Measurements from ENCODE around the gene RUNDC3A. TPM values are rescaled to one million over a fixed set of nuclear protein-coding genes. Genes with fewer than 3 reads are reported as not detected.
A peak's percentile ranks its signal among the peaks of the same experiment; 100 is the strongest.

RUNDC3A gene
- total RNA-seq, 4 donors from 2014 or later: 0.89 to 4.1 (median 2.1) TPM

DNA sequence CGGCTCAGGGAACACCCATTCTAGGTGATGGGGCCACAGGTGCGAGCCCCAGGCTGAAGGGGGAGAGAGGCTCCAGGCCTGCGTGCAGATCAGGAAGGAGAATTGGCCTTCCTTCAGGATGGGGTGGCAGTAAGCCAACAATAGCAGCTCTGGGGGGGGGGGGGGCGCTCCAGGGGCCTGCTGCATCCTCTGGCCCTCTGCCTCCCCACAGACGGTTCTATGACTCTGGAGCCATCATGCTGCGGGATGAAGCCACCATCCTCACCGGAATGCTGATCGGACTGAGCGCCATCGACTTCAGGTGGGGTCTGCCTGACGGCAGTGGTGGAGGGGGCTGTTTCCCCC, 6.1 kb downstream of the RUNDC3A start:
- H3K4me1 ChIP-seq: peaks cover 0 to 17% of the 10 kb centered on the region in 2 donors
- no peak for DNase-seq
- TF ChIP-seq POLR2A (IDR thresholded peaks at IDR 0.05): no peak
- TF ChIP-seq, protein P1, sequence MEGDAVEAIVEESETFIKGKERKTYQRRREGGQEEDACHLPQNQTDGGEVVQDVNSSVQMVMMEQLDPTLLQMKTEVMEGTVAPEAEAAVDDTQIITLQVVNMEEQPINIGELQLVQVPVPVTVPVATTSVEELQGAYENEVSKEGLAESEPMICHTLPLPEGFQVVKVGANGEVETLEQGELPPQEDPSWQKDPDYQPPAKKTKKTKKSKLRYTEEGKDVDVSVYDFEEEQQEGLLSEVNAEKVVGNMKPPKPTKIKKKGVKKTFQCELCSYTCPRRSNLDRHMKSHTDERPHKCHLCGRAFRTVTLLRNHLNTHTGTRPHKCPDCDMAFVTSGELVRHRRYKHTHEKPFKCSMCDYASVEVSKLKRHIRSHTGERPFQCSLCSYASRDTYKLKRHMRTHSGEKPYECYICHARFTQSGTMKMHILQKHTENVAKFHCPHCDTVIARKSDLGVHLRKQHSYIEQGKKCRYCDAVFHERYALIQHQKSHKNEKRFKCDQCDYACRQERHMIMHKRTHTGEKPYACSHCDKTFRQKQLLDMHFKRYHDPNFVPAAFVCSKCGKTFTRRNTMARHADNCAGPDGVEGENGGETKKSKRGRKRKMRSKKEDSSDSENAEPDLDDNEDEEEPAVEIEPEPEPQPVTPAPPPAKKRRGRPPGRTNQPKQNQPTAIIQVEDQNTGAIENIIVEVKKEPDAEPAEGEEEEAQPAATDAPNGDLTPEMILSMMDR (IDR thresholded peaks at IDR 0.05): no peak
- H3K27me3 ChIP-seq: no peaks in the 10 kb centered on the region
- H3K4me3 ChIP-seq (replicated peaks in 1 of 3): no peak overlapping the region
- no peaks in the 10 kb centered on the region for H3K9me3 ChIP-seq
- H3K27ac ChIP-seq: no peak overlapping the region
- 30 to 45% methylated on average over 7 to 8 of the region's 11 CpGs for WGBS, 2 donors
- H3K36me3 ChIP-seq: peaks cover under 1 to 3% of the 10 kb centered on the region in 2 donors
- intact Hi-C loops (cut with DNase I): no loop called here

DNA sequence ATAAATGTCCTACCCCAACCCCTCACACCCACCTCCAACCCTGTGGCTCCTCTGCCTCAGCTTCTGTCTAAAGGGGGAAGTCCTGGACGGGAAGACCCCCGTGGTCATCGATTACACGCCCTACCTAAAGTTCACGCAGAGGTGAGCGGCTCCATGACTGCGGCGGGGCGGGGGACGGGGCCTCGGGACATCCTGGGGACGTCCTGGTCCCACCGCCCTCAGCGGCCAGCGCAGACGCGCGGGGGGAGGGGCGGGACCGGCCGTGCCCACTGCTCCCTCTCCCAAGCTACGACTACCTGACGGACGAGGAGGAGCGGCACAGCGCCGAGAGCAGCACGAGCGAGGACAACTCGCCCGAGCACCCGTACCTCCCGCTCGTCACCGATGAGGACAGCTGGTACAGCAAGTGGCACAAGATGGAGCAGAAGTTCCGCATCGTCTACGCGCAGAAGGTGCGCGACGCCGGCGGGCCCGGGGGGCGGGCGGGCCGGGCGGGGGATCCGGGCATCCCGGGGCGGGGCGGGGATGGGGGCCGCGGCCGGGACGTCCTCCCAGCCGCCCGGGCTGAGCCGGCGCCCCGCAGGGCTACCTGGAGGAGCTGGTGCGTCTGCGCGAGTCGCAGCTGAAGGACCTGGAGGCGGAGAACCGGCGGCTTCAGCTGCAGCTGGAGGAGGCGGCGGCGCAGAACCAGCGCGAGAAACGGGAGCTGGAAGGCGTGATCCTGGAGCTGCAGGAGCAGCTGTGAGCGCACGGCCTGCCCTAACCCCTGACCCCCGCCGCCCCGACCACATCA, 6.7 kb downstream of the RUNDC3A start:
- DNase-seq: peak; percentile 72 to 73
- intact Hi-C loops (cut with DNase I): no loop called here
- Histone ChIP-seq H3K27ac (no peak overlapping the region), H3K4me3 (replicated peaks in 1 of 3) (peak overlapping the region in 1 of 3 donors; percentile 14), H3K4me1 (peaks cover 0 to 17% of the 10 kb centered on the region in 2 donors), H3K36me3 (peaks cover 6 to 8% of the 10 kb centered on the region in 2 donors), H3K27me3 (no peaks in the 10 kb centered on the region), H3K9me3 (no peaks in the 10 kb centered on the region)
- 3 to 11% methylated on average over 8 of the region's 81 CpGs for WGBS, 2 donors
- no peak for TF ChIP-seq POLR2A (IDR thresholded peaks at IDR 0.05)
- TF ChIP-seq, protein P1 (IDR thresholded peaks at IDR 0.05): no peak

DNA sequence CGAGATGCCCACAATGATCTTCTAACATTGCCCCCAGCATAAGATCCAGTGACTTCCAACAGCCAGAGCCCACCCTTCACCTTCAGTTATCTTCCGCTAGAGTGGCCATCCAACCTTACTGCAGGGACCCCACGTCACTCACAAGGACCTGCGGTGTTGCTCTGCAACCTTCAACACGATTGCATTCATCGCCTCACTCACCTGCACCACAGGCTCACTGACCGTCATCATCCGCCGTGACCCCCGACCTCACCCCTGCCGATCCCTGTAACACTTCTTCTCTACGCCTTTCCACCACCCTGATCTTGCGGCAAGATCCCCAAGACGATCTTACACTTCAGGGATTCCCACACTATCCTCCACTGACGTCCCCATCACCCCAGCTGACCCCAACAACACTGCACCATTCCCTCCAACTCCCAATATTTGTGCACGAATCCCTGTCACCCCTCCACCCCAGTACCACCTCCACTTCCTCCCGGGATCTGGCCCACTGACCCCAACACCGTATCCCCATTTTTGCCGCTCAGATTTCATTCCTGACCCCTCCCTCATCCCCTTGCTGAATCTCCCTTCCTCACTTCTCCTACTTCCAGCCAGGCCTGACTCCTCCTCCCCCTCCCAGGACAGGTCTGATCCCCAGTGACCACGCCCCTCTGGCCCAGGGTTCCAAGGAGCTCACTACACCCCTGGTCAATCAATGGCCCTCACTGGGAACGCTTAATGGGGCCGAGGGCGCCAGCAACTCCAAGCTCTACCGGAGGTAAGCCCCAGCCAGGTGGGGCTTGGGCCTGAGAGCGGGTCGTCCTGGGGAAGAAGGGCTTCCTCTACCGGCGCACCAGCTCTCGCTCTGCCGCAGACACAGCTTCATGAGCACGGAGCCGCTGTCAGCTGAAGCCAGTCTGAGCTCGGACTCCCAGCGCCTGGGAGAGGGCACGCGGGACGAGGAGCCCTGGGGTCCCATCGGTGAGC, 7.6 kb downstream of the RUNDC3A start:
- TF ChIP-seq, protein P1 (IDR thresholded peaks at IDR 0.05): no peak
- no peak for TF ChIP-seq POLR2A (IDR thresholded peaks at IDR 0.05)
- H3K4me3 ChIP-seq (replicated peaks in 1 of 3): no peak overlapping the region

DNA sequence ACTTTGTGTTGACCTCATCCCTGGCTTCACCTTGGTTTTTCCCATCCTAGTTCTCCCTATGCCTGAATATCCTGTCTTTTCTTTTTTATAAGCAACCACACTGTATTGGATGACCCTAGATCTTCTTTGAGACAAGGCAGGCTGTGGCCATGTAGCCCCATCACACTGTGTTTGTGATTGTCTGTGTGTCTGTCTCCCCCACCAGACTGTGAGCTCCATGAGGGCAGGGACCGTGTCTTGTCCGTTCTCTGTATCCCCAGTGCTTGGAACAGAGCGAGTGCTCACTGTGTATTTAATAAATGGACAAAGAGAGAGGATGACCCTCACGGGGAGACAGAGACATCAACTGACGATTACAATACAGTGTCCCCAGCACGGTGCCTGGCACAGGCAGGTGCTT, 9.1 kb downstream of the RUNDC3A start:
- peaks cover 0 to 17% of the 10 kb centered on the region in 2 donors for H3K4me1 ChIP-seq
- no peak overlapping the region for H3K27ac ChIP-seq
- H3K9me3 ChIP-seq: no peaks in the 10 kb centered on the region
- DNase-seq: no peak
- no peak for TF ChIP-seq POLR2A (IDR thresholded peaks at IDR 0.05)
- TF ChIP-seq, protein P1 (IDR thresholded peaks at IDR 0.05): no peak
- 87 to 93% methylated on average over 5 to 6 of the region's 6 CpGs for WGBS, 2 donors
- no peak overlapping the region for H3K4me3 ChIP-seq (replicated peaks in 1 of 3)
- peaks cover 28 to 29% of the 10 kb centered on the region in 2 donors for H3K36me3 ChIP-seq
- no peaks in the 10 kb centered on the region for H3K27me3 ChIP-seq
- intact Hi-C loops (cut with DNase I): no loop called here

More for the DNA sequence above, 7.6 kb downstream of the RUNDC3A start:
- peaks cover 0 to 17% of the 10 kb centered on the region in 2 donors for H3K4me1 ChIP-seq
- DNase-seq: peak; percentile 21 to 23
- H3K27me3 ChIP-seq: no peaks in the 10 kb centered on the region
- intact Hi-C loops (cut with DNase I): no loop called here
- H3K27ac ChIP-seq: no peak overlapping the region
- H3K36me3 ChIP-seq: peaks cover 16 to 18% of the 10 kb centered on the region in 2 donors
- WGBS, 2 donors: 6 to 9% methylated on average over 33 to 38 of the region's 38 CpGs
- no peaks in the 10 kb centered on the region for H3K9me3 ChIP-seq

Data from thyroid gland (tissue), 4 donors.